CD14-positive monocyte (primary cell): ENCODE results near the gene ARHGEF16. TPM values are rescaled to one million over a fixed set of nuclear protein-coding genes. Genes with fewer than 3 reads are reported as not detected.

Experiments used
- DNase-seq, 3 donors: peaks; one replicate each; pipeline ENCODE4 v3.0.0-alpha.2; 2011 to 2022
- H2AFZ ChIP-seq: 2 replicates; pipeline ENCODE4 v1.6.0; 2012; ENCODE audit warnings: mild to moderate bottlenecking, low read depth, low read length, inconsistent platforms; ENCODE audit not compliant: insufficient read depth, poor library complexity, severe bottlenecking
- H3K27ac ChIP-seq, 2 donors: 1 replicate in 1 of 2; 2 replicates in 1 of 2; pipeline ENCODE4 v1.5.1; 2012 to 2013; ENCODE audit warnings: low read length in 2 of 2, control low read depth in 1 of 2, inconsistent platforms in 1 of 2, low read depth in 1 of 2, mild to moderate bottlenecking in 1 of 2
- H3K27me3 ChIP-seq, 2 donors: one replicate each; pipeline versions ENCODE4 v1.6.0 to v1.6.1; 2011 to 2013; ENCODE audit warnings: low read length in 2 of 2; ENCODE audit not compliant: control insufficient read depth in 2 of 2, insufficient read depth in 2 of 2
- H3K36me3 ChIP-seq, 2 donors: replicated peaks in 1 of 2; 1 replicate in 1 of 2; 2 replicates in 1 of 2; pipeline versions ENCODE4 v1.5.1 to v1.6.1; 2012 to 2013; ENCODE audit warnings: low read length in 2 of 2, control low read depth in 1 of 2, inconsistent platforms in 1 of 2, mild to moderate bottlenecking in 1 of 2; ENCODE audit not compliant: insufficient read depth in 2 of 2, control insufficient read depth in 1 of 2
- H3K4me1 ChIP-seq, 2 donors: 1 replicate in 1 of 2; 2 replicates in 1 of 2; pipeline versions ENCODE4 v1.5.1 to v1.6.1; 2012 to 2013; ENCODE audit warnings: low read length in 2 of 2, control low read depth in 1 of 2, inconsistent platforms in 1 of 2, mild to moderate bottlenecking in 1 of 2, moderate library complexity in 1 of 2; ENCODE audit not compliant: insufficient read depth in 2 of 2, control insufficient read depth in 1 of 2
- H3K4me2 ChIP-seq: replicated peaks from 2 replicates; pipeline ENCODE3; 2012; ENCODE audit warnings: low read length, moderate library complexity, mild to moderate bottlenecking; ENCODE audit not compliant: poor library complexity, severe bottlenecking; ENCODE audit errors: extremely low read depth
- H3K4me3 ChIP-seq, 3 experiments: fragments of 200-600 bp in 1 of 3; sonication (generic) in 1 of 3; replicated peaks in 1 of 3; 1 replicate in 2 of 3; 2 replicates in 1 of 3; pipeline ENCODE4 v1.5.1; 2011 to 2013; ENCODE audit warnings: low read length in 3 of 3, mild to moderate bottlenecking in 3 of 3, control low read depth in 2 of 3, low read depth in 2 of 3, inconsistent platforms in 1 of 3, moderate library complexity in 1 of 3
- H3K79me2 ChIP-seq: 2 replicates; pipeline ENCODE4 v1.6.0; 2012; ENCODE audit warnings: mild to moderate bottlenecking, control low read depth, inconsistent platforms, low read length, moderate library complexity; ENCODE audit not compliant: insufficient read depth
- H3K9ac ChIP-seq: 2 replicates; pipeline ENCODE4 v1.6.0; 2017; ENCODE audit warnings: low read length, mild to moderate bottlenecking; ENCODE audit not compliant: insufficient read depth, poor library complexity, severe bottlenecking
- H3K9me3 ChIP-seq, 2 donors: replicated peaks in 1 of 2; 1 replicate in 1 of 2; 2 replicates in 1 of 2; pipeline versions ENCODE4 v1.5.1 to v1.6.1; 2012 to 2013; ENCODE audit warnings: low read length in 2 of 2, control low read depth in 1 of 2; ENCODE audit not compliant: control insufficient read depth in 1 of 2, insufficient read depth in 1 of 2
- H4K20me1 ChIP-seq: 2 replicates; pipeline ENCODE4 v1.6.0; 2012; ENCODE audit warnings: mild to moderate bottlenecking, low read length, control low read depth, moderate library complexity; ENCODE audit not compliant: insufficient read depth
- H3K27ac Mint-ChIP-seq, 7 donors: one replicate each; pipeline ENCODE4 v1.8.0; 2020; ENCODE audit warnings: mild to moderate bottlenecking in 7 of 7, mixed read lengths in 7 of 7, moderate library complexity in 6 of 7, inconsistent platforms in 2 of 7
- H3K27me3 Mint-ChIP-seq, 3 donors: one replicate each; pipeline ENCODE4 v1.8.0; 2021 to 2022; ENCODE audit warnings: low read depth in 3 of 3, mild to moderate bottlenecking in 3 of 3, mixed read lengths in 3 of 3, moderate library complexity in 3 of 3, inconsistent platforms in 1 of 3
- H3K36me3 Mint-ChIP-seq, 2 donors: one replicate each; pipeline ENCODE4 v1.8.0; 2020; ENCODE audit warnings: mixed read lengths in 2 of 2, inconsistent platforms in 1 of 2, mild to moderate bottlenecking in 1 of 2
- H3K4me1 Mint-ChIP-seq: one replicate; pipeline ENCODE4 v1.8.0; 2020; ENCODE audit warnings: mild to moderate bottlenecking, mixed read lengths
- H3K4me3 Mint-ChIP-seq, 2 donors: one replicate each; pipeline ENCODE4 v1.8.0; 2020; ENCODE audit warnings: mild to moderate bottlenecking in 2 of 2, mixed read lengths in 2 of 2, moderate library complexity in 1 of 2
- H3K9me3 Mint-ChIP-seq, 7 donors: one replicate each; pipeline ENCODE4 v1.8.0; 2020 to 2022; ENCODE audit warnings: mixed read lengths in 7 of 7, mild to moderate bottlenecking in 6 of 7, moderate library complexity in 6 of 7, inconsistent platforms in 2 of 7
- WGBS: methylation state at CpG from one replicate; pipeline ENCODE4 v1.1.5; 2013; ENCODE audit warnings: missing lambda C conversion rate; ENCODE audit not compliant: insufficient coverage; 5-methylcytosine and 5-hydroxymethylcytosine counted together
- intact Hi-C, 2 donors: fragments of 100-400 bp; cut with micrococcal nuclease; formaldehyde crosslinking; loops; one replicate each; pipeline versions ENCODE4 v1.15.0 to v1.15.1; 2023
- polyA plus RNA-seq, 3 donors: library from polyadenylated mRNA; depleted of rRNA in 1 of 3; unstranded in 2 of 3; stranded (reverse) in 1 of 3; fragments of 300-500 nt in 2 of 3; fragments of >200 nt in 1 of 3; fragmentation: Illumina TruSeq in 2 of 3; gene quantifications; 1 replicate in 2 of 3; 2 replicates in 1 of 3; pipeline ENCODE4 v1.2.3, GENCODE V29; 2012 to 2021
- TF ChIP-seq, protein P1 (sequence below): fragments of 200-600 bp; IDR thresholded peaks from one replicate; pipeline ENCODE4 v1.8.0; 2022; ENCODE audit warnings: antibody characterized with exemption, mild to moderate bottlenecking

Gene ARHGEF16
- polyA plus RNA-seq, 3 donors: not detected

- Mint-ChIP-seq H3K36me3 (no peaks in the 10 kb centered on the region), H3K27ac (no peak overlapping the region), H3K9me3 (peaks cover 0 to 1% (median 0%) of the 10 kb centered on the region in 7 donors), H3K27me3 (peaks cover 2 to 5% (median 4%) of the 10 kb centered on the region in 3 donors), H3K4me1 (no peaks in the 10 kb centered on the region), H3K4me3 (no peak overlapping the region)
- Histone ChIP-seq H4K20me1 (no peaks in the 10 kb centered on the region), H3K36me3 (no peaks in the 10 kb centered on the region), H3K9me3 (no peaks in the 10 kb centered on the region), H3K27me3 (no peaks in the 10 kb centered on the region), H3K4me3 (no peak overlapping the region), H3K27ac (no peak overlapping the region), H3K79me2 (no peaks in the 10 kb centered on the region), H3K4me1 (no peaks in the 10 kb centered on the region), H3K9ac (no peak overlapping the region), H3K4me2 (no peak overlapping the region), H2AFZ (no peak overlapping the region)
- DNase-seq: no peak
- TF ChIP-seq, protein P1, sequence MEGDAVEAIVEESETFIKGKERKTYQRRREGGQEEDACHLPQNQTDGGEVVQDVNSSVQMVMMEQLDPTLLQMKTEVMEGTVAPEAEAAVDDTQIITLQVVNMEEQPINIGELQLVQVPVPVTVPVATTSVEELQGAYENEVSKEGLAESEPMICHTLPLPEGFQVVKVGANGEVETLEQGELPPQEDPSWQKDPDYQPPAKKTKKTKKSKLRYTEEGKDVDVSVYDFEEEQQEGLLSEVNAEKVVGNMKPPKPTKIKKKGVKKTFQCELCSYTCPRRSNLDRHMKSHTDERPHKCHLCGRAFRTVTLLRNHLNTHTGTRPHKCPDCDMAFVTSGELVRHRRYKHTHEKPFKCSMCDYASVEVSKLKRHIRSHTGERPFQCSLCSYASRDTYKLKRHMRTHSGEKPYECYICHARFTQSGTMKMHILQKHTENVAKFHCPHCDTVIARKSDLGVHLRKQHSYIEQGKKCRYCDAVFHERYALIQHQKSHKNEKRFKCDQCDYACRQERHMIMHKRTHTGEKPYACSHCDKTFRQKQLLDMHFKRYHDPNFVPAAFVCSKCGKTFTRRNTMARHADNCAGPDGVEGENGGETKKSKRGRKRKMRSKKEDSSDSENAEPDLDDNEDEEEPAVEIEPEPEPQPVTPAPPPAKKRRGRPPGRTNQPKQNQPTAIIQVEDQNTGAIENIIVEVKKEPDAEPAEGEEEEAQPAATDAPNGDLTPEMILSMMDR: no peak
- intact Hi-C loops: no loop called here
- 95% methylated on average over 15 of the region's 17 CpGs for WGBS
These were observed 15.6 kb downstream of the ARHGEF16 start for GRCh38 chr1:3469849-3470649.

DNA sequence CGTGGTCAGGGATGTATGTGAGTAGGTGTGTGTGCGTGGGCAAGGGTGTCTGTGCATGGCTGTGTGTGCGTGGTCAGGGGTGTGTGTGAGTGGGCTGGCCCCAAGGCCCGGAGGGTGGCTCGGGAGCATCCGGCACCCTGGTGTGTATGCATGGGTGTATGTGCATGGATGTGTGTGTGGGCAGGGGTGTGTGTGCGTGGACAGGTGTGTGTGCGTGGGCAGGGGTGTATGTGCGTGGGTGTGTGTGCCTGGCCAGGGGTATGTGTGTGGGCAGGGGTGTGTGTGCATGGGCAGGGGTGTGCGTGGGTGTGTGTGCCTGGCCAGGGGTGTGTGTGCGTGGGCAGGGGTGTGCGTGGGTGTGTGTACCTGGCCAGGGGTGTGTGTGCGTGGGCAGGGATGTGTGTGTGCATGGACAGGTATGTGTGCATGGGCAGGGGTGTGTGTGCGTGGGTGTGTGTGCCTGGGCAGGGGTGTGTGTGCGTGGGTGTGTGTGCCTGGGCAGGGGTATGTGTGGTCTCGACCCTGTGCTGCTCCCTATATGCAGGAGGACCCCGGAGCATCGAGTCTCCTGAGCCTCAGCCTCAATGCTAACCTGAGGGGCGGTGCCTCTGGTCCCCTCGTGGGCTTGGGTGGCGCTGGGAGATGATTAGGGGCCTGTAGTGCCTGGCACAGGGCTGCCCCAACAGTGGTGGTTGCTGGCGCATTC, 16.3 kb downstream of the ARHGEF16 start:
- Histone ChIP-seq H2AFZ (no peak overlapping the region), H3K36me3 (no peaks in the 10 kb centered on the region), H3K4me1 (no peaks in the 10 kb centered on the region), H4K20me1 (no peaks in the 10 kb centered on the region), H3K27ac (no peak overlapping the region), H3K4me2 (no peak overlapping the region), H3K9me3 (no peaks in the 10 kb centered on the region), H3K79me2 (no peaks in the 10 kb centered on the region), H3K27me3 (no peaks in the 10 kb centered on the region), H3K4me3 (no peak overlapping the region), H3K9ac (no peak overlapping the region)
- Mint-ChIP-seq H3K27me3 (peaks cover 3 to 5% (median 4%) of the 10 kb centered on the region in 3 donors), H3K9me3 (peaks cover 0 to 1% (median 0%) of the 10 kb centered on the region in 7 donors), H3K36me3 (no peaks in the 10 kb centered on the region), H3K4me1 (no peaks in the 10 kb centered on the region), H3K27ac (no peak overlapping the region), H3K4me3 (no peak overlapping the region)
- DNase-seq: no peak
- TF ChIP-seq, protein P1: no peak
- intact Hi-C loops: no loop called here
- WGBS: 89% methylated on average over 22 of the region's 22 CpGs
